Neural cell (in vitro differentiated cells): Measurements from ENCODE around the gene USP40.

ENCODE experiments used
- CTCF ChIP-seq: fragments of 450-650 bp; IDR thresholded peaks from 2 replicates; pipeline ENCODE4 v1.5.1; 2014; ENCODE audit warnings: antibody characterized with exemption, mild to moderate bottlenecking, moderate library complexity; ENCODE audit not compliant: poor library complexity, severe bottlenecking
- POLR2AphosphoS5 ChIP-seq: IDR thresholded peaks from 2 replicates; pipeline ENCODE4 v1.6.1; 2012
- RAD21 ChIP-seq: fragments of 450-650 bp; conservative IDR thresholded peaks from 2 replicates; pipeline ENCODE4 v1.6.1; 2014; ENCODE audit warnings: antibody characterized with exemption, mild to moderate bottlenecking, moderate library complexity

GRCh38 chr2:233440714-233441113, 125.9 kb downstream of the USP40 start:
- no peak for TF ChIP-seq CTCF
- TF ChIP-seq POLR2AphosphoS5 = no peak
- no peak for TF ChIP-seq RAD21
